Measurements from ENCODE around the gene BCL2L2. TPM values are rescaled to one million over a fixed set of nuclear protein-coding genes. Genes with fewer than 3 reads are reported as not detected.
A peak's percentile ranks its signal among the peaks of the same experiment; 100 is the strongest.

Gene BCL2L2
- total RNA-seq, 1 experiment from 2014 or later, result 33.5 TPM

DNA sequence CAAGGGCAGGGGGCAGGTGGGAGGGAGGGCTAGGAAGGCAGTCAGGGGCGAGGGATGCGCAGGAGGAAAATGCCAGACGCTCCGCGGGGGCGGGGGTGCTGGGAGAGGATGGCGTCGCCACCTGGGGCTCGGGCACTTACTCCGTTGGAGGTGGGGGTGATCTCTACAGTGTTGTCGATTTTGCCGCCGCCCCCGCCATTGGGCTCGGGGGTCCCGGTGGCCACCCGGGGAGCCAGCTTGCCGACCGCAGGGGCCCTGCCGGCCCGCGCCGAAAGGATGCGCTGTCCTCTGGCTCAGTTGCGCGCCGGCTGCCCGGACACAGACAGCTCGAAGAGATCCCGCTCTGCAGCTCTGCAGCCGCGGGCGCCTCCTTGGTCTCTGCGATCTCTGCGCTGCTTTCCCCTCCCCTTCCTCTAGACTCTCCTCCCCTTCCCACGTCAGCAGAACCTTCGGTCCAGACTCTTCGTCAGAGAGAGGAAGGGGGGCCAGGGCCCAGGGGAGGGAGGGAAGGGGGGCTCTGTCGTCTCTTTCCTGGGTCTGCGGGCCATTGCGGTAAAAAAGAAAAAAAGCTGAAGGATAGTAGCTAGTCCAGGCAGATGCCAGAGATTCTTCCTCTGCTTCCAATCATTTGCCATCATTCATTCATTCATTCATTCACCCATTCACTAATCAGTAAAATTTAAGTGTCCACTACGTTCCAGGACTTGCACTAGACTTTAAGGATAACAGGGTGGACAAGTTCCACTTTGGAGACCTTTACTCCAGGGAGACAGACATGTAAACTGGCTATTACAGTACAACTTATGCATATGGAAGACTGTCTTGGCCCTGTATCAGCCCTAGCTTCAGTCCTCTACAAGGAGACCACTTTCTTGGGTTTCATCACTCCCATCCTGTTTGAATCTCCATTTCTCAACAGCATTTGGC is 46.1 kb downstream of the BCL2L2 start, which contains the start of gene SLC22A17:
Gene SLC22A17 (minus strand): TSS at position 382 of the 927 bp plus-strand sequence.
- H3K9ac ChIP-seq (ENCODE audit: low read length), result no peak within 1 kb of the TSS
- peak within 1 kb of the TSS; percentile 85 for H2AFZ ChIP-seq (ENCODE audit: low read length)
- peak within 1 kb of the TSS; percentile 70 for H3K4me3 ChIP-seq (ENCODE audit: low read length)
- peak within 1 kb of the TSS; percentile 91 for H3K4me2 ChIP-seq (ENCODE audit: low read length)
- no peaks in the 10 kb centered on the region for H3K9me3 ChIP-seq (ENCODE audit: low read length)
- H3K36me3 ChIP-seq (ENCODE audit: low read depth, low read length), result no peaks in the 10 kb centered on the region
- POLR2A ChIA-PET (ENCODE audit: unreplicated experiment), result no interaction called here
- peak; percentile 72 for DNase-seq
- H3K9me2 ChIP-seq (replicated peaks; ENCODE audit: low read length), result no peaks in the 10 kb centered on the region
- TF ChIP-seq EZH2 (IDR thresholded peaks at IDR 0.05; ENCODE audit: low read length, unreplicated experiment) (no peak), EZH2phosphoT487 (IDR thresholded peaks at IDR 0.05; ENCODE audit: borderline replicate concordance, low read length) (no peak)
- TF ChIP-seq, protein P1, sequence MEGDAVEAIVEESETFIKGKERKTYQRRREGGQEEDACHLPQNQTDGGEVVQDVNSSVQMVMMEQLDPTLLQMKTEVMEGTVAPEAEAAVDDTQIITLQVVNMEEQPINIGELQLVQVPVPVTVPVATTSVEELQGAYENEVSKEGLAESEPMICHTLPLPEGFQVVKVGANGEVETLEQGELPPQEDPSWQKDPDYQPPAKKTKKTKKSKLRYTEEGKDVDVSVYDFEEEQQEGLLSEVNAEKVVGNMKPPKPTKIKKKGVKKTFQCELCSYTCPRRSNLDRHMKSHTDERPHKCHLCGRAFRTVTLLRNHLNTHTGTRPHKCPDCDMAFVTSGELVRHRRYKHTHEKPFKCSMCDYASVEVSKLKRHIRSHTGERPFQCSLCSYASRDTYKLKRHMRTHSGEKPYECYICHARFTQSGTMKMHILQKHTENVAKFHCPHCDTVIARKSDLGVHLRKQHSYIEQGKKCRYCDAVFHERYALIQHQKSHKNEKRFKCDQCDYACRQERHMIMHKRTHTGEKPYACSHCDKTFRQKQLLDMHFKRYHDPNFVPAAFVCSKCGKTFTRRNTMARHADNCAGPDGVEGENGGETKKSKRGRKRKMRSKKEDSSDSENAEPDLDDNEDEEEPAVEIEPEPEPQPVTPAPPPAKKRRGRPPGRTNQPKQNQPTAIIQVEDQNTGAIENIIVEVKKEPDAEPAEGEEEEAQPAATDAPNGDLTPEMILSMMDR (conservative IDR thresholded peaks at IDR 0.05; ENCODE audit: low read depth, low read length), result no peak
- H3K27ac ChIP-seq (ENCODE audit: low read length), result no peak within 1 kb of the TSS
- no peaks in the 10 kb centered on the region for H4K20me1 ChIP-seq (ENCODE audit: low read length)
- H3F3A ChIP-seq (ENCODE audit: low read length, unreplicated experiment), result no peaks in the 10 kb centered on the region
- intact Hi-C loops (cut with micrococcal nuclease), result no loop called here
- ATAC-seq, result peak; percentile 96
- CTCF ChIA-PET, result interaction anchor here (0.9 kb wide), 1 partner anchor 9 kb away, joined by 3 read pairs; no protein-coding TSS in a partner anchor
- no peaks in the 10 kb centered on the region for H3K4me1 ChIP-seq (ENCODE audit: insufficient read depth, low read length)
- no TSS peak for BruUV-seq (replicated peaks)
- peaks cover 48% of the 10 kb centered on the region for H3K27me3 ChIP-seq (ENCODE audit: low read length)
- H3K79me2 ChIP-seq (ENCODE audit: low read length), result no peaks in the 10 kb centered on the region

DNA sequence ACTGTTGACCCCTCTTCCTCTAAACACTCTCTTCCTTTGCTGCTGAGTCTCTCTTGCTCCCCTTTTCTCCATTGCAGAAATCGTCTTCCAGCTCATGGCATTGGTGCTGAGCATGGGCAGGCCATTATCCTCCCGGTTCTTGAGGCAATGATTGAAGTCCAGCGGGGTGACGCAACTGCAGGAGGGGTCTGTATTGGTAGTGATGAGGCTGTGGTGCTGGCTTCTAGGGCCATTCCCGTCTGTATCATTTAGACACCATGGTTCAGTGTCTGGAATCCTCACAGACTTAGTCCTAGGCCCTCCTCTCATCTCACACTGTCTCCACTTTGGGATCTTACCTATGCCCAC is 46.8 kb downstream of the BCL2L2 start:
- Histone ChIP-seq H3K4me1 (ENCODE audit: insufficient read depth, low read length) (no peaks in the 10 kb centered on the region), H3K79me2 (ENCODE audit: low read length) (no peaks in the 10 kb centered on the region), H3F3A (ENCODE audit: low read length, unreplicated experiment) (no peaks in the 10 kb centered on the region), H3K9me2 (replicated peaks; ENCODE audit: low read length) (no peaks in the 10 kb centered on the region), H3K27ac (ENCODE audit: low read length) (no peak overlapping the region), H3K36me3 (ENCODE audit: low read depth, low read length) (no peaks in the 10 kb centered on the region), H4K20me1 (ENCODE audit: low read length) (no peaks in the 10 kb centered on the region), H3K4me2 (ENCODE audit: low read length) (no peak overlapping the region), H2AFZ (ENCODE audit: low read length) (no peak overlapping the region), H3K9ac (ENCODE audit: low read length) (no peak overlapping the region), H3K27me3 (ENCODE audit: low read length) (peaks cover 49% of the 10 kb centered on the region), H3K4me3 (ENCODE audit: low read length) (no peak overlapping the region), H3K9me3 (ENCODE audit: low read length) (no peaks in the 10 kb centered on the region)
- intact Hi-C loops (cut with micrococcal nuclease), result no loop called here
- BruUV-seq (replicated peaks), result no TSS peak
- POLR2A ChIA-PET (ENCODE audit: unreplicated experiment), result no interaction called here
- TF ChIP-seq EZH2phosphoT487 (IDR thresholded peaks at IDR 0.05; ENCODE audit: borderline replicate concordance, low read length) (no peak), EZH2 (IDR thresholded peaks at IDR 0.05; ENCODE audit: low read length, unreplicated experiment) (no peak)
- TF ChIP-seq, protein P1 (conservative IDR thresholded peaks at IDR 0.05; ENCODE audit: low read depth, low read length), result no peak
- no peak for ATAC-seq
- CTCF ChIA-PET, result interaction anchor here (0.9 kb wide), 1 partner anchor 9 kb away, joined by 3 read pairs; no protein-coding TSS in a partner anchor
- DNase-seq, result no peak

DNA sequence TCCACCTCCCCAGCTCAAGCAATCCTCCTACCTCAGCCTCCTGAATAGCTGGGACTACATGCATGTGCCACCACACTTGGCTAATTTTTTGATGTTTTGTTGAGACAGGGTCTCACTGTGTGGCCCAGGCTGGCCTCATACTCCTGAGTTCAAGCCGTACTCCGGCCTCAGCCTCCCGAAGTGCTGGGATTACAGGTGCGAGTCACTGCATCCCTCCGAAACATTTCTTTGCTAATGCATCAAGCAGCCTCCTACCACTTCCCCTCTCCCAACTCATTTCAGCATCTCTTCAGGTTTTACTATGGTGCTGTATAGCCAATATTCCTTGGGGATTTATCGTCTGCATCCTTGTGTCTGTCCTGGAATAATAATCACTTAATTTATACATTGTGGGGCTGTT is 48.4 kb downstream of the BCL2L2 start:
- no peak overlapping the region for H3K27ac ChIP-seq (ENCODE audit: low read length)
- no peaks in the 10 kb centered on the region for H3K4me1 ChIP-seq (ENCODE audit: insufficient read depth, low read length)
- no peaks in the 10 kb centered on the region for H4K20me1 ChIP-seq (ENCODE audit: low read length)
- H3K4me2 ChIP-seq (ENCODE audit: low read length), result no peak overlapping the region
- no peaks in the 10 kb centered on the region for H3K9me2 ChIP-seq (replicated peaks; ENCODE audit: low read length)
- intact Hi-C loops (cut with micrococcal nuclease), result no loop called here
- ChIA-PET CTCF (no interaction called here), POLR2A (ENCODE audit: unreplicated experiment) (no interaction called here)
- no peak for ATAC-seq
- H3K9me3 ChIP-seq (ENCODE audit: low read length), result no peaks in the 10 kb centered on the region
- H3F3A ChIP-seq (ENCODE audit: low read length, unreplicated experiment), result no peaks in the 10 kb centered on the region
- no peaks in the 10 kb centered on the region for H3K79me2 ChIP-seq (ENCODE audit: low read length)
- peaks cover 49% of the 10 kb centered on the region for H3K27me3 ChIP-seq (ENCODE audit: low read length)
- BruUV-seq (replicated peaks), result no TSS peak
- no peaks in the 10 kb centered on the region for H3K36me3 ChIP-seq (ENCODE audit: low read depth, low read length)
- no peak overlapping the region for H2AFZ ChIP-seq (ENCODE audit: low read length)
- TF ChIP-seq EZH2phosphoT487 (IDR thresholded peaks at IDR 0.05; ENCODE audit: borderline replicate concordance, low read length) (no peak), EZH2 (IDR thresholded peaks at IDR 0.05; ENCODE audit: low read length, unreplicated experiment) (no peak)
- TF ChIP-seq, protein P1 (conservative IDR thresholded peaks at IDR 0.05; ENCODE audit: low read depth, low read length), result no peak
- H3K4me3 ChIP-seq (ENCODE audit: low read length), result no peak overlapping the region
- H3K9ac ChIP-seq (ENCODE audit: low read length), result no peak overlapping the region
- DNase-seq, result no peak
